Common myeloid progenitor, CD34-positive (primary cell): ENCODE data around the gene ZMAT1. TPM values are rescaled to one million over a fixed set of nuclear protein-coding genes. Genes with fewer than 3 reads are reported as not detected.
A peak's percentile ranks its signal among the peaks of the same experiment; 100 is the strongest.
"Not testable (repeated sequence)": the region's sequence is repeated elsewhere in the genome, so short reads cannot be mapped to it uniquely, and the experiment has no call there.

Source experiments
- CTCF ChIA-PET: fragments of 350-600 bp; sonication (Branson Sonifier 250); formaldehyde crosslinking; loops from one replicate; lab custom pipeline; 2021; ENCODE audit warnings: antibody characterized with exemption; lab: Charles Lee
- POLR2A ChIA-PET: fragments of 350-600 bp; sonication (Branson Sonifier 250); formaldehyde crosslinking; loops from one replicate; lab custom pipeline; 2021; ENCODE audit warnings: antibody characterized with exemption; lab: Charles Lee
- DNase-seq, 3 donors: peaks; one replicate each; pipeline versions ENCODE4 v3.0.0 to v3.0.0-alpha.2; 2013
- H3K27ac ChIP-seq, 2 experiments: 1 replicate in 1 of 2; 2 replicates in 1 of 2; pipeline ENCODE4 v1.7.0; 2013; ENCODE audit warnings: inconsistent platforms in 2 of 2, low read length in 2 of 2, mild to moderate bottlenecking in 2 of 2, low read depth in 1 of 2, moderate library complexity in 1 of 2; ENCODE audit not compliant: severe bottlenecking in 2 of 2, insufficient read depth in 1 of 2, poor library complexity in 1 of 2
- H3K27me3 ChIP-seq, 5 experiments: replicated peaks in 2 of 5; 1 replicate in 3 of 5; 2 replicates in 2 of 5; pipeline versions ENCODE4 v1.6.1 to v1.7.0; 2013; ENCODE audit warnings: low read length in 4 of 5, mild to moderate bottlenecking in 2 of 5, moderate library complexity in 2 of 5, inconsistent platforms in 1 of 5; ENCODE audit not compliant: insufficient read depth in 5 of 5, control insufficient read depth in 4 of 5
- H3K36me3 ChIP-seq, 4 experiments: 1 replicate in 2 of 4; 2 replicates in 2 of 4; pipeline versions ENCODE4 v1.6.1 to v1.7.0; 2013; ENCODE audit warnings: low read length in 3 of 4, control low read depth in 1 of 4, mild to moderate bottlenecking in 1 of 4; ENCODE audit not compliant: control insufficient read depth in 4 of 4, insufficient read depth in 4 of 4
- H3K4me1 ChIP-seq, 4 experiments: 1 replicate in 3 of 4; 2 replicates in 1 of 4; pipeline versions ENCODE4 v1.6.1 to v1.7.1; 2013; ENCODE audit warnings: low read length in 3 of 4, mild to moderate bottlenecking in 3 of 4, control low read depth in 1 of 4, inconsistent platforms in 1 of 4, moderate library complexity in 1 of 4; ENCODE audit not compliant: control insufficient read depth in 4 of 4, insufficient read depth in 4 of 4; ENCODE audit errors: control extremely low read depth in 1 of 4
- H3K4me3 ChIP-seq, 7 experiments: 1 replicate in 4 of 7; 2 replicates in 3 of 7; pipeline versions ENCODE4 v1.5.1 to v1.7.0; 2013; ENCODE audit warnings: mild to moderate bottlenecking in 7 of 7, low read length in 6 of 7, moderate library complexity in 6 of 7, inconsistent platforms in 2 of 7, low read depth in 2 of 7, control low read depth in 1 of 7; ENCODE audit not compliant: insufficient read depth in 4 of 7, control insufficient read depth in 1 of 7; ENCODE audit errors: extremely low read depth in 1 of 7
- H3K9me3 ChIP-seq, 5 experiments: 1 replicate in 4 of 5; 2 replicates in 1 of 5; pipeline versions ENCODE4 v1.6.1 to v1.7.1; 2013; ENCODE audit warnings: low read length in 4 of 5, mild to moderate bottlenecking in 2 of 5, inconsistent platforms in 1 of 5, low read depth in 1 of 5, moderate library complexity in 1 of 5; ENCODE audit not compliant: control insufficient read depth in 4 of 5, insufficient read depth in 2 of 5; ENCODE audit errors: control extremely low read depth in 1 of 5
- WGBS: methylation state at CpG from one replicate; pipeline ENCODE4 v1.1.5; 2013; ENCODE audit not compliant: insufficient coverage; 5-methylcytosine and 5-hydroxymethylcytosine counted together
- polyA plus RNA-seq: library from polyadenylated mRNA; unstranded; fragments of 120-200 nt; gene quantifications from one replicate; pipeline ENCODE4 v1.2.1, GENCODE V29; 2013

Gene ZMAT1
- polyA plus RNA-seq, result 80.4 TPM

DNA sequence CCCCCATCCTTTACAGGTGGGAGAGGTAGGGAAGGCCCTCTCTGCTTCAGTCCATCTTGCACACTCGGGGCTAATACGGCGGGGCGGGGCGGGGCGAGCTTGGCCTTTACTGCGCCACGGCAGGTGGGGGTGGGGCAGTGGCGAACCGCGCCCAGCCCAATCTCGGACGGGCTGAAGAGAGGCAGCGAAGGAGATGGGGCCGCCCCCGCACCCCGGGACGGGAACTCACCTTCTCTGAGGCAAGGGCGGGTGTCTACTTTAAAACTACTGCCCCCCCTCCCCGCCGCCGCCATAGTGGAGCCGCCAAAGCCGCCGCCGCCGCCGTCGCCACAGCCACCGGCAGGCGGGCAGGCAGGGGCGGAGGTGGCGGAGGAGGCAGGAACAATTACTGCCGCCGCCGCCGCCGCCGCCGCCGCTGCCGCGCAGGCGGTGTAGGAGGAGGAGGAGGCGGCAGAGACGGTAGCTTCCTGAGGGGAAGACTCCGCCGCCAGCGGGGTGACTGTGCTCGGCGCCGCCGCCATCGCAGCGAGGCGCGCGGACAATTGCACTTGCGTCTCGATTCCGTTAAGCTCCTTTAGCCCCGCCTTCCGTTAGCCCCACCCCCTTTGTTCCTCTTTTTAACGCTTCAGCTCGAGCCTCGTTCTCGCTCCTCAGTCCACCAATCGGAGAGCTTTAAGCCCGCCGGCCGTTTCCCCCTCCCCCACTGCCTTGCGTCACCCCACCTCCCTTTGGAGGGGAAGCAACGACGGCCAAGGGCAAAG is at the start of gene ZMAT1:
TSS of gene ZMAT1 (minus strand) at position 540 of the 761 bp plus-strand sequence. CDS start at position 521, 19 bp downstream.
- peak; percentile 96 to 98 (median 98) for DNase-seq
- Histone ChIP-seq H3K4me1 (peaks cover 0 to 4% (median 0%) of the 10 kb centered on the region in 4 experiments), H3K27me3 (no peaks in the 10 kb centered on the region), H3K4me3 (peak within 1 kb of the TSS; percentile 41 to 83 (median 68)), H3K27ac (peak within 1 kb of the TSS in 1 of 2 experiments; percentile 77), H3K9me3 (no peaks in the 10 kb centered on the region), H3K36me3 (no peaks in the 10 kb centered on the region)
- ChIA-PET POLR2A (no interaction called here), CTCF (no interaction called here)
- 27% methylated on average over 37 of the region's 74 CpGs for WGBS

DNA sequence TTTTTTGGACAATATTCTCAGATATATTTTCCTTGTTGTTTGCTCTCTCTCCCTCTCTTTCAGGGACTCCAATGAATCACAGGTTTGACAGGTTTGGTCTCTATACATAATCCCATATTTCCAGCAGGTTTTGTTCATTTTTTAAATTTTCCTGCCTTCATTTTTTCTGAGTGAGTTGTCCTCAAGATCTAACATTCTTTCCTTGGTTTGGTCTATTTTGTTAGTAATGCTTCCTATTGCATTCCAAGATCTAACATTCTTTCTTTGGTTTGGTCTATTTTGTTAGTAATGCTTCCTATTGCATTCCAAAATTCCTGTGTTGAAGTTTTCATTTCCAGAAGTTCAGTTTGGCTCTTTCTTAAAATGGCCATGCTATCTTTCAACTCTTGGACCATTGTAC is 45.3 kb upstream of the ZMAT1 start:
- H3K9me3 ChIP-seq, result no peaks in the 10 kb centered on the region
- ChIA-PET CTCF (no interaction called here), POLR2A (no interaction called here)
- H3K36me3 ChIP-seq, result no peaks in the 10 kb centered on the region
- DNase-seq, result no peak
- no peak overlapping the region for H3K4me3 ChIP-seq
- no peaks in the 10 kb centered on the region for H3K27me3 ChIP-seq
- no peaks in the 10 kb centered on the region for H3K4me1 ChIP-seq
- no peak overlapping the region for H3K27ac ChIP-seq

DNA sequence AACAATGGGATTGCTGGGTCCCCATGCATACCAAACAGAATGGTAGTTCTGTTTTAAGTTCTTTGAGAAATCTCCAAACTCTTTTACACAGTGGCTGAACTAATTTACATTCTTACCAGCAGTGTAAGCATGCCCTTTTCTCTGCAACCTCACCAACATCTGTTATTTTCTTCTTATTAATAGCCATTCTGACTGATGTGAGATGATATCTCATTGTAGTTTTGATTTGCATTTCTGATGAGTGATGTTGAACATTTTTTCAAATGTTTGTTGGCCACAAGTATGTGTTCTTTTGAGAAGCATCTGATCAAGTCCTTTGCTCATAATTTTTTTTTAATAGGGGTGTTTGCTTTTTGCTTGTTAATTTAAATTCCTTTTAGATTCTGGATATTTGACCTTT is 41.2 kb upstream of the ZMAT1 start:
- no peak for DNase-seq
- ChIA-PET CTCF (no interaction called here), POLR2A (no interaction called here)

DNA sequence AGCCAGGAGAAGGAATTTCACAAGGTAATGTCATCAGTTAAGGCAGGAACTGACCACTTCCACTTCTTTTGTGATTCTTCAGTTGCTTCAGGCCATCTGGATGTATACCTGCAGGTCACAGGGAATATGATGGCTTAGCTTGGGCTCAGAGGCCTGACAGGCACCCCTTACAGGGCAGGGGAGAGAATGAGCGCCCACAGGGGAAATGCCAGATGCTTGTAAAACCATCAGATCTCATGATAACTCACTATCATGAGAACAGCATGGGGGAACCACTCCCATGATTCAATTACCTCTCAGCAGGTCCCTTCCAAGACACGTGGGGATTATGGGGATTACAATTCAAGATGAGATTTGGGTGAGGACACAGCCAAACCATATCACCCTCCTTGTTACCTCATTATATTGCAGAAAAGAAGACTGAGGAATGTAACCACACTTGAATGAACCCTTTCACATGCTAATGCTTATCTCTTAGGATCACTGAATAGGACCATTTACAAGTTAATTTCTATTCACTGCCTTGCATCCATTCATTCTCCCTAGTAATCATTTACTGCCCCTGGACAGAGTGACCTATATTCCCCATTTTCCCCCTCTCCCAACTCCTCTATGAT is 33.2 kb upstream of the ZMAT1 start:
- CTCF ChIA-PET, H3K27me3 ChIP-seq, POLR2A ChIA-PET, H3K4me3 ChIP-seq, H3K4me1 ChIP-seq, H3K36me3 ChIP-seq, DNase-seq, H3K27ac ChIP-seq, H3K9me3 ChIP-seq: not testable (repeated sequence)
- WGBS, result 40% methylated on average over 1 of the region's 2 CpGs

More for the DNA sequence above, 41.2 kb upstream of the ZMAT1 start:
- Histone ChIP-seq H3K27ac (no peak overlapping the region), H3K4me3 (no peak overlapping the region), H3K36me3 (no peaks in the 10 kb centered on the region), H3K4me1 (no peaks in the 10 kb centered on the region), H3K27me3 (no peaks in the 10 kb centered on the region), H3K9me3 (no peaks in the 10 kb centered on the region)

DNA sequence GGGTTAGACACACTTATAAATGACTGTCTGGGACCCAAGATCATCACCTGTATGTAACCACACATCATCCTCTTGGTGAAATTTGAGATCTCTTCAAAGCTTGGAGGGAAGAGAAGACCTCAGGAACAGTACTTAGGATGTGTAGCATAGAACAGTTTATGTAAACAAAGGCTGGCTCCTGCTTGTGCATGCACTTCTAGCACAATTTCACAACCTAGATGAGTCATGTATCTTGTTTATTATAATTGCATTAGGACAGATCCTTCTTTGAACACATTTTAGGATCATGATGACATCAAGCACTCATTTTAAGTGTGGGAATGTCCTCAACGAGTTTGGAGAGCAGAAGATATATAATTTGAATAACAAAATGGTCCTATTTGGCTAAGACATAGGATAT is 26.3 kb upstream of the ZMAT1 start:
- DNase-seq, result no peak
- H3K4me3 ChIP-seq, result no peak overlapping the region
- no peaks in the 10 kb centered on the region for H3K36me3 ChIP-seq
- peaks cover 0 to 3% (median 0%) of the 10 kb centered on the region in 5 experiments for H3K27me3 ChIP-seq
- no peaks in the 10 kb centered on the region for H3K9me3 ChIP-seq
- POLR2A ChIA-PET, result no interaction called here
- WGBS, result 70% methylated on average over 1 of the region's 1 CpG
- H3K4me1 ChIP-seq, result no peaks in the 10 kb centered on the region
- H3K27ac ChIP-seq, result no peak overlapping the region
- CTCF ChIA-PET, result no interaction called here

DNA sequence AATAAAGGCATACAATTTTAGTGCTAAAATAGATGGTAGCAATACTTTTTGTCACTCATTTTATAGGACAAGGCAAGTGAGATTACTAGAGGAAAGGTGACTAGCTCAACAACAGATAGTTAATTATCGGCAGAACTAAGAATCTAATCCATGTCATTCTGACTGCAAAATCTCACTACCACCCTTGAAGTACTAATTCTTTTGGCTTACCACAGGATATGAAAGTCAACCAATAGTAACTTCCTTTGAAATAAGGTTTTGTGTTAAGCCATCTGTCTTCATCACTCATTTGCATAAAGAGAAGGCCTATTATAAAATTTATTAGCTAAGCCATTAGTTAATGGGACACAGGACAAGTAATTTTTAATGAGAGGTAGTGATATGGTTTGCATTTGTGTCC is 25.3 kb upstream of the ZMAT1 start:
- POLR2A ChIA-PET, result no interaction called here

DNA sequence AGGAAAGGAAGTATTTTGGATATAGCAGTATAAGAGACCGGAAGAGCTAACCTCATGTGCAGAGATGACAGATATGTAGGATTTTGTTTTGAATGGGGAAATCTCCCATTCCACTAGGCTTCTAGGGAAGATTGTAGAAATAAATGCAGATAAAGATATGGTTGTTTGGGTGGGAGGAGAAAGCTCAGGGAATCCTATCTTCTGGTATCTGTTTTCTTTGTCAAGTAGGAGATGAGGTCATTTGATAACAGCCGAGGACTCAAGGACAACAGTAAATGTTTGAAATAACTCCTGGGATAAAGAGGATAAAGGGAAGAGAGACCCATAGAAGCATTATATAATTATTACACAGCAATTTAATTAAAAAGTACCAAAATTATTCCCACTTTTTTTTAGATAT is 24.7 kb upstream of the ZMAT1 start:
- DNase-seq, result no peak
- ChIA-PET CTCF (no interaction called here), POLR2A (no interaction called here)
- H3K27me3 ChIP-seq, result peaks cover 0 to 3% (median 0%) of the 10 kb centered on the region in 5 experiments
- H3K36me3 ChIP-seq, result no peaks in the 10 kb centered on the region
- H3K9me3 ChIP-seq, result no peaks in the 10 kb centered on the region
- no peaks in the 10 kb centered on the region for H3K4me1 ChIP-seq
- no peak overlapping the region for H3K27ac ChIP-seq
- no peak overlapping the region for H3K4me3 ChIP-seq
- 100% methylated on average over 1 of the region's 2 CpGs for WGBS

More for the DNA sequence above, 25.3 kb upstream of the ZMAT1 start:
- Histone ChIP-seq H3K27ac (no peak overlapping the region), H3K36me3 (no peaks in the 10 kb centered on the region), H3K27me3 (peaks cover 0 to 3% (median 0%) of the 10 kb centered on the region in 5 experiments), H3K4me3 (no peak overlapping the region), H3K9me3 (no peaks in the 10 kb centered on the region), H3K4me1 (no peaks in the 10 kb centered on the region)
- WGBS, result no CpG with 5 or more reads among the region's 1 CpG
- CTCF ChIA-PET, result no interaction called here
- no peak for DNase-seq
